GM19372 (cell line): ENCODE results near the gene IDUA.

Source experiments
- ATAC-seq: cut with Tn5 transposase; IDR thresholded peaks from one replicate; pipeline ENCODE4 v1.9.1; 2021; ENCODE audit warnings: mild to moderate bottlenecking, low read depth, moderate library complexity; ENCODE audit not compliant: unreplicated experiment

Gene IDUA

GRCh38 chr4:1027915-1028238 is 41.0 kb downstream of the IDUA start:
- no peak for ATAC-seq

GRCh38 chr4:1028574-1029220 is 41.9 kb downstream of the IDUA start:
- ATAC-seq: no peak

GRCh38 chr4:1029529-1029928 is 42.7 kb downstream of the IDUA start:
- ATAC-seq: no peak

- no peak for ATAC-seq
Measured at GRCh38 chr4:1030031-1030430, 43.2 kb downstream of the IDUA start.

GRCh38 chr4:1030559-1030958 is 43.7 kb downstream of the IDUA start:
- ATAC-seq: no peak

- no peak for ATAC-seq
Measured at GRCh38 chr4:1031346-1031745, 44.5 kb downstream of the IDUA start.

- no peak for ATAC-seq
Measured at GRCh38 chr4:1031956-1032795, 45.3 kb downstream of the IDUA start.

- ATAC-seq: no peak
Measured at GRCh38 chr4:1032861-1033260, 46.0 kb downstream of the IDUA start.

GRCh38 chr4:1033840-1034551 is 47.2 kb downstream of the IDUA start:
- no peak for ATAC-seq

GRCh38 chr4:1035510-1035909 is 48.7 kb downstream of the IDUA start:
- ATAC-seq: no peak

GRCh38 chr4:1036095-1036494 is 49.3 kb downstream of the IDUA start:
- ATAC-seq: no peak

- ATAC-seq: no peak
Measured at GRCh38 chr4:1036976-1037810, 50.3 kb downstream of the IDUA start.

GRCh38 chr4:1038948-1039492 is 52.2 kb downstream of the IDUA start:
- no peak for ATAC-seq

GRCh38 chr4:1039493-1040343 is 52.9 kb downstream of the IDUA start:
- no peak for ATAC-seq

GRCh38 chr4:1040344-1041146 is 53.7 kb downstream of the IDUA start:
- ATAC-seq: no peak

GRCh38 chr4:1041147-1041935 is 54.5 kb downstream of the IDUA start:
- no peak for ATAC-seq

- no peak for ATAC-seq
Measured at GRCh38 chr4:1041936-1042330, 55.1 kb downstream of the IDUA start.
